K562 (cell line): ENCODE data around the gene CBLIF. TPM values are rescaled to one million over a fixed set of nuclear protein-coding genes. Genes with fewer than 3 reads are reported as not detected.
A peak's percentile ranks its signal among the peaks of the same experiment; 100 is the strongest.

ENCODE experiments used
- ATAC-seq: fragments of 200-7000 bp; cut with Tn5 transposase; 3 replicates; pipeline ENCODE4 v1.9.1; 2020; ENCODE audit warnings: moderate library complexity
- BruUV-seq: library from RNA; stranded (reverse); fragments of 400-500 nt; replicated peaks from 2 replicates; lab custom pipeline; 2021; lab: Mats Ljungman, UMichigan
- CTCF ChIA-PET: fragments of 300-600 bp; formaldehyde crosslinking; extraction: SDS; loops from one replicate; lab custom pipeline; 2021; ENCODE audit warnings: low intra/inter-chr PET ratio; lab: Yijun Ruan, JAX
- POLR2A ChIA-PET: fragments of 300-600, 350-650 bp; sonication (Branson Sonifier 250); formaldehyde crosslinking; extraction: SDS; loops from one replicate; lab custom pipeline; 2021; ENCODE audit warnings: antibody characterized with exemption, inconsistent platforms; lab: Yijun Ruan, JAX
- DNase-seq, 4 experiments: peaks; one replicate each; pipeline versions ENCODE4 v3.0.0 to v3.0.0-alpha.2; 2011 to 2018; ENCODE audit warnings: low spot score in 3 of 4, mixed read lengths in 3 of 4; ENCODE audit errors: extremely low read depth in 1 of 4
- FAIRE-seq: peaks from 2 replicates; lab custom pipeline; 2011; peaks lifted over from hg19 to GRCh38; lab: Jason Lieb, UNC
- H2AFZ ChIP-seq: 2 replicates; pipeline ENCODE4 v1.6.0; 2011; ENCODE audit warnings: low read depth, low read length, control low read depth, inconsistent platforms
- H3K27ac ChIP-seq: fragments of 200-600 bp; 3 replicates; pipeline ENCODE4 v1.8.0; 2011; ENCODE audit warnings: low read depth, mild to moderate bottlenecking, control low read depth, inconsistent platforms, low read length, moderate library complexity, mixed read lengths; ENCODE audit errors: extremely low read depth
- H3K27me3 ChIP-seq, 2 experiments: fragments of 300-600 bp in 1 of 2; 2 replicates in 1 of 2; 3 replicates in 1 of 2; pipeline versions ENCODE4 v1.6.0 to v1.8.0; 2011; ENCODE audit warnings: inconsistent platforms in 2 of 2, low read length in 2 of 2, mild to moderate bottlenecking in 1 of 2, mixed read lengths in 1 of 2, moderate library complexity in 1 of 2; ENCODE audit not compliant: control insufficient read depth in 2 of 2, insufficient read depth in 2 of 2
- H3K36me3 ChIP-seq: fragments of 300-600 bp; 3 replicates; pipeline ENCODE4 v1.8.0; 2011; ENCODE audit warnings: mild to moderate bottlenecking, low read length, inconsistent platforms; ENCODE audit not compliant: control insufficient read depth, insufficient read depth
- H3K4me1 ChIP-seq, 2 experiments: fragments of 200-600 bp in 1 of 2; replicated peaks in 1 of 2; 2 replicates in 1 of 2; 3 replicates in 1 of 2; pipeline versions ENCODE4 v1.5.1 to v1.8.0; 2011; ENCODE audit warnings: inconsistent platforms in 2 of 2, low read length in 2 of 2, mild to moderate bottlenecking in 1 of 2, mixed read lengths in 1 of 2, moderate library complexity in 1 of 2; ENCODE audit not compliant: control insufficient read depth in 2 of 2, insufficient read depth in 2 of 2
- H3K4me2 ChIP-seq: 2 replicates; pipeline ENCODE4 v1.6.1; 2011; ENCODE audit warnings: low read length, control low read depth, inconsistent platforms, mixed read lengths; ENCODE audit not compliant: insufficient read depth
- H3K4me3 ChIP-seq: fragments of 200-600 bp; sonication (generic), shearing (Covaris generic); 2 replicates; pipeline ENCODE4 v1.5.1; 2016; ENCODE audit warnings: control low read depth, inconsistent platforms
- H3K79me2 ChIP-seq: fragments of 200-600 bp; 3 replicates; pipeline ENCODE4 v1.8.0; 2011; ENCODE audit warnings: low read length, inconsistent platforms; ENCODE audit not compliant: control insufficient read depth, insufficient read depth
- H3K9ac ChIP-seq, 2 experiments: 2 replicates each; pipeline versions ENCODE4 v1.6.0 to v1.6.1; 2011; ENCODE audit warnings: low read depth in 2 of 2, low read length in 2 of 2, control low read depth in 1 of 2, inconsistent platforms in 1 of 2, mild to moderate bottlenecking in 1 of 2, mixed read lengths in 1 of 2; ENCODE audit not compliant: insufficient read depth in 1 of 2
- H3K9me1 ChIP-seq: one replicate; pipeline ENCODE4 v1.6.0; 2011; ENCODE audit warnings: inconsistent platforms, mild to moderate bottlenecking, low read length, moderate library complexity; ENCODE audit not compliant: control insufficient read depth, insufficient read depth
- H3K9me3 ChIP-seq: replicated peaks from 2 replicates; pipeline ENCODE4 v1.5.1; 2011; ENCODE audit warnings: low read depth, low read length, inconsistent platforms; ENCODE audit not compliant: control insufficient read depth, insufficient read depth
- H4K20me1 ChIP-seq: replicated peaks from 2 replicates; pipeline ENCODE4 v1.6.1; 2011; ENCODE audit warnings: low read length, inconsistent platforms, mixed read lengths; ENCODE audit not compliant: control insufficient read depth, insufficient read depth
- CEBPB ChIP-seq: fragments of 450-650 bp; IDR thresholded peaks from 2 replicates; pipeline ENCODE4 v1.6.1; 2016; ENCODE audit warnings: missing genetic modification characterization, missing compliant biosample characterization
- CEBPG ChIP-seq, 3 experiments: fragments of 200-800 bp in 1 of 3; sonication (Bioruptor generic) in 1 of 3; sonication (generic) in 1 of 3; formaldehyde crosslinking in 1 of 3; IDR thresholded peaks in 2 of 3; conservative IDR thresholded peaks in 1 of 3; 2 replicates each; pipeline versions ENCODE4 v1.6.1 to v1.8.0; 2016 to 2022; ENCODE audit warnings: missing compliant biosample characterization in 2 of 3, missing genetic modification characterization in 2 of 3, mild to moderate bottlenecking in 1 of 3, missing genetic modification reagents in 1 of 3
- HDAC8 ChIP-seq: fragments of 450-650 bp; IDR thresholded peaks from 2 replicates; pipeline ENCODE4 v1.6.1; 2016; ENCODE audit warnings: mild to moderate bottlenecking, missing genetic modification characterization, moderate library complexity, missing compliant biosample characterization
- POLR2A ChIP-seq: fragments of 450-650 bp; conservative IDR thresholded peaks from 2 replicates; pipeline ENCODE4 v1.6.1; 2016
- ZNF583 ChIP-seq: fragments of 250-450 bp; sonication (Bioruptor Pico); IDR thresholded peaks from 2 replicates; pipeline ENCODE4 v1.4.0; 2020
- ZNF644 ChIP-seq: fragments of 200-800 bp; sonication (Bioruptor generic); IDR thresholded peaks from 2 replicates; pipeline ENCODE4 v1.6.1; 2016; ENCODE audit warnings: low read depth, missing genetic modification characterization, missing compliant biosample characterization
- WGBS: fragments of 100-300 bp; shearing (Covaris generic); methylation state at CpG from one replicate; pipeline ENCODE4 v1.1.6; 2016; ENCODE audit warnings: low coverage, mixed read lengths; ENCODE audit not compliant: insufficient coverage; ENCODE audit errors: missing lambda C conversion rate; 5-methylcytosine and 5-hydroxymethylcytosine counted together
- in situ Hi-C: fragments of 300-500 bp; cut with MboI; formaldehyde crosslinking; loops from 4 replicates; pipeline ENCODE4 v1.15.0; 2018; ENCODE audit warnings: inconsistent platforms, mixed read lengths
- intact Hi-C: fragments of 100-400 bp; cut with micrococcal nuclease; formaldehyde crosslinking; loops from 2 replicates; pipeline ENCODE4 v1.14.2; 2022
- polyA plus RNA-seq, 8 experiments: library from polyadenylated mRNA; depleted of rRNA in 4 of 8; stranded (reverse) in 5 of 8; unstranded in 3 of 8; fragments of >200 nt; fragmentation: Nextera tagmentation in 2 of 8; fragmentation: Illumina TruSeq in 1 of 8; extraction: Ambion mirVana in 2 of 8; extraction: Trizol in 1 of 8; gene quantifications; 2 replicates each; pipeline versions ENCODE4 v1.2.1 to v1.2.3, GENCODE V29; 2011 to 2014; ENCODE audit warnings: inconsistent platforms in 1 of 8, missing spikeins in 1 of 8
- total RNA-seq, 7 experiments: library from RNA; depleted of rRNA in 6 of 7; stranded (reverse); fragments of >200 nt in 6 of 7; fragmentation: Illumina TruSeq in 2 of 7; extraction: Trizol in 2 of 7; gene quantifications; 2 replicates each; pipeline versions ENCODE4 v1.2.1 to v1.2.3, GENCODE V29; 2011 to 2021; ENCODE audit warnings: low replicate concordance in 1 of 7
- TF ChIP-seq, protein P1 (sequence below): sonication (generic); formaldehyde crosslinking; IDR thresholded peaks from 2 replicates; pipeline ENCODE4 v1.8.0; 2022; ENCODE audit warnings: mild to moderate bottlenecking, missing genetic modification reagents
- TF ChIP-seq, protein P2 (sequence below): IDR thresholded peaks from 2 replicates; pipeline ENCODE4 v1.6.1; 2012; ENCODE audit warnings: low read depth, low read length, improper control_type of control experiment, borderline replicate concordance

Gene CBLIF
- total and polyA plus RNA-seq, 9 of the 15 experiments (the other 6 are each of a cell fraction or from before 2014, with no cell fraction given): 0.07 to 0.83 (median 0.54) TPM

DNA sequence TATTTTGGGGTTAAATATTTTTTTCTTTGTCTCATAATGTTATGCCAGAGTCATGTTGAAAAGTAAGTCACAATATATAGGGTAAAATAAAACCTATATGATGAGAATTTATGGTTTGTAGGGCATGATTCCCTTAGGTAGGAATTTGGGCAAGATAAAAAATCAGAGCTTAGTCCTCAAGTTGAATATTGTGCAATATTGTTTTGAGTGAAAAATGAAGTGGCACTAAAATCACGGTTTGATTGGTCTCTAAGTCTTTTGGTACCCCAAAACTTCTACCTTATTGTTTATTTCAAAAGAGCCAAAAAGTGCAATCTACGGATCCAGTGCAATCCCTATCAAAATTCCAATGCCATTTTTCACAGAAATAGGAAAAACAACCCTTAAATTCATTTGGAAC is 33.1 kb downstream of the CBLIF start:
- Histone ChIP-seq H3K4me3 (no peak overlapping the region), H4K20me1 (no peaks in the 10 kb centered on the region), H3K36me3 (peaks cover 21% of the 10 kb centered on the region), H3K27me3 (no peaks in the 10 kb centered on the region), H3K9me1 (no peaks in the 10 kb centered on the region), H3K79me2 (peaks cover 37% of the 10 kb centered on the region), H3K4me1 (peaks cover 7 to 25% of the 10 kb centered on the region in 2 experiments; a peak in 4 of 5 replicates), H3K9me3 (no peaks in the 10 kb centered on the region), H3K4me2 (no peak overlapping the region), H3K27ac (no peak overlapping the region), H3K9ac (no peak overlapping the region), H2AFZ (no peak overlapping the region)
- POLR2A ChIA-PET: no interaction called here
- in situ Hi-C loops: no loop called here
- TF ChIP-seq, protein P1, sequence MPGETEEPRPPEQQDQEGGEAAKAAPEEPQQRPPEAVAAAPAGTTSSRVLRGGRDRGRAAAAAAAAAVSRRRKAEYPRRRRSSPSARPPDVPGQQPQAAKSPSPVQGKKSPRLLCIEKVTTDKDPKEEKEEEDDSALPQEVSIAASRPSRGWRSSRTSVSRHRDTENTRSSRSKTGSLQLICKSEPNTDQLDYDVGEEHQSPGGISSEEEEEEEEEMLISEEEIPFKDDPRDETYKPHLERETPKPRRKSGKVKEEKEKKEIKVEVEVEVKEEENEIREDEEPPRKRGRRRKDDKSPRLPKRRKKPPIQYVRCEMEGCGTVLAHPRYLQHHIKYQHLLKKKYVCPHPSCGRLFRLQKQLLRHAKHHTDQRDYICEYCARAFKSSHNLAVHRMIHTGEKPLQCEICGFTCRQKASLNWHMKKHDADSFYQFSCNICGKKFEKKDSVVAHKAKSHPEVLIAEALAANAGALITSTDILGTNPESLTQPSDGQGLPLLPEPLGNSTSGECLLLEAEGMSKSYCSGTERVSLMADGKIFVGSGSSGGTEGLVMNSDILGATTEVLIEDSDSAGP: no peak
- TF ChIP-seq ZNF583 (CRISPR knock-in tag): no peak
- no peak for TF ChIP-seq ZNF644 (tag)
- TF ChIP-seq, protein P2, sequence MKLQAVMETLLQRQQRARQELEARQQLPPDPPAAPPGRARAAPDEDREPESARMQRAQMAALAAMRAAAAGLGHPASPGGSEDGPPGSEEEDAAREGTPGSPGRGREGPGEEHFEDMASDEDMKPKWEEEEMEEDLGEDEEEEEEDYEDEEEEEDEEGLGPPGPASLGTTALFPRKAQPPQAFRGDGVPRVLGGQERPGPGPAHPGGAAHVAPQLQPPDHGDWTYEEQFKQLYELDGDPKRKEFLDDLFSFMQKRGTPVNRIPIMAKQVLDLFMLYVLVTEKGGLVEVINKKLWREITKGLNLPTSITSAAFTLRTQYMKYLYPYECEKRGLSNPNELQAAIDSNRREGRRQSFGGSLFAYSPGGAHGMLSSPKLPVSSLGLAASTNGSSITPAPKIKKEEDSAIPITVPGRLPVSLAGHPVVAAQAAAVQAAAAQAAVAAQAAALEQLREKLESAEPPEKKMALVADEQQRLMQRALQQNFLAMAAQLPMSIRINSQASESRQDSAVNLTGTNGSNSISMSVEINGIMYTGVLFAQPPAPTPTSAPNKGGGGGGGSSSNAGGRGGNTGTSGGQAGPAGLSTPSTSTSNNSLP: no peak
- no peak for TF ChIP-seq POLR2A
- peak; percentile 82 for TF ChIP-seq CEBPB (tag)
- no peak for TF ChIP-seq CEBPG (CRISPR knock-in tag; IDR thresholded peaks at IDR 0.05)
- TF ChIP-seq CEBPG (tag; conservative IDR thresholded peaks at IDR 0.05 in 1 of 2, IDR thresholded peaks at IDR 0.05 in 1 of 2): peak; percentile 30 to 86; a peak in 2 of 4 replicates
- no peak for TF ChIP-seq HDAC8 (tag)
- no peak for DNase-seq
- WGBS: 69% methylated on average over 2 of the region's 2 CpGs
- CTCF ChIA-PET: no interaction called here
- no peak for ATAC-seq
- intact Hi-C loops: loop anchor here (5.0 to 10.0 kb wide), 2 partner anchors 380 to 523 kb away; no protein-coding TSS in a partner anchor
- FAIRE-seq: no peak
- BruUV-seq: no TSS peak
